HepG2 (cell line): ENCODE data around the gene STK11. TPM values are rescaled to one million over a fixed set of nuclear protein-coding genes. Genes with fewer than 3 reads are reported as not detected.

Experiments
- HNF4A ChIP-seq: sonication (generic); formaldehyde crosslinking; IDR thresholded peaks from 2 replicates; pipeline ENCODE4 v1.4.0; 2020; ENCODE audit warnings: missing genetic modification reagents
- JDP2 ChIP-seq: sonication (generic); formaldehyde crosslinking; IDR thresholded peaks from 2 replicates; pipeline ENCODE4 v1.8.1; 2022; ENCODE audit warnings: missing genetic modification reagents, borderline replicate concordance
- PAWR ChIP-seq: sonication (generic); formaldehyde crosslinking; IDR thresholded peaks from 2 replicates; pipeline ENCODE4 v1.4.0; 2020; ENCODE audit warnings: missing genetic modification reagents, mild to moderate bottlenecking, borderline replicate concordance
- RFX3 ChIP-seq: IDR thresholded peaks from 2 replicates; pipeline ENCODE4 v1.6.1; 2016; ENCODE audit warnings: missing biosample characterization, missing genetic modification reagents
- SMAD9 ChIP-seq: sonication (generic); formaldehyde crosslinking; IDR thresholded peaks from 2 replicates; pipeline ENCODE4 v1.5.1; 2020; ENCODE audit warnings: mild to moderate bottlenecking, missing genetic modification reagents
- SRF ChIP-seq: IDR thresholded peaks from 2 replicates; pipeline ENCODE4 v1.6.1; 2011; ENCODE audit warnings: mild to moderate bottlenecking, low read depth, low read length, moderate library complexity
- U2AF1 ChIP-seq: fragments of 200-400 bp; formaldehyde crosslinking; optimal IDR thresholded peaks from 2 replicates; pipeline ENCODE3; 2017; ENCODE audit warnings: mild to moderate bottlenecking, low read depth, low read length
- ZBTB37 ChIP-seq: sonication (generic); formaldehyde crosslinking; IDR thresholded peaks from 2 replicates; pipeline ENCODE4 v1.4.0; 2020; ENCODE audit warnings: mild to moderate bottlenecking, missing genetic modification reagents
- ZMYM3 ChIP-seq: sonication (generic); formaldehyde crosslinking; IDR thresholded peaks from 2 replicates; pipeline ENCODE4 v1.5.1; 2020; ENCODE audit warnings: mild to moderate bottlenecking, missing genetic modification reagents
- ZMYM4 ChIP-seq: sonication (generic); formaldehyde crosslinking; IDR thresholded peaks from 2 replicates; pipeline ENCODE4 v1.8.1; 2023; ENCODE audit warnings: mild to moderate bottlenecking, missing genetic modification reagents
- ZNF101 ChIP-seq: sonication (generic); formaldehyde crosslinking; IDR thresholded peaks from 2 replicates; pipeline ENCODE4 v1.4.0; 2020; ENCODE audit warnings: mild to moderate bottlenecking, low read depth, missing genetic modification reagents, borderline replicate concordance
- ZNF160 ChIP-seq: sonication (generic); formaldehyde crosslinking; IDR thresholded peaks from 2 replicates; pipeline ENCODE4 v1.8.0; 2022; ENCODE audit warnings: mild to moderate bottlenecking, inconsistent platforms, missing genetic modification reagents
- ZSCAN25 ChIP-seq: sonication (generic); formaldehyde crosslinking; IDR thresholded peaks from 2 replicates; pipeline ENCODE4 v1.8.0; 2022; ENCODE audit warnings: mild to moderate bottlenecking, missing genetic modification reagents
- polyA plus RNA-seq, 8 experiments: library from polyadenylated mRNA; depleted of rRNA in 3 of 8; stranded (reverse) in 7 of 8; unstranded in 1 of 8; fragments of >200 nt; fragmentation: Illumina TruSeq in 4 of 8; extraction: Trizol in 4 of 8; gene quantifications; 2 replicates each; pipeline versions ENCODE4 v1.2.1 to v1.2.3, GENCODE V29; 2011 to 2016; ENCODE audit warnings: low read depth in 4 of 8, missing spikeins in 1 of 8, mixed read lengths in 1 of 8; ENCODE audit not compliant: insufficient read depth in 1 of 8
- total RNA-seq, 5 experiments: library from RNA; depleted of rRNA; stranded (reverse); fragments of >200 nt; fragmentation: Illumina TruSeq; extraction: Trizol; gene quantifications; 2 replicates each; pipeline ENCODE4 v1.2.3, GENCODE V29; 2016; ENCODE audit warnings: low read depth in 1 of 5
- TF ChIP-seq, protein P1 (sequence below): sonication (generic); formaldehyde crosslinking; conservative IDR thresholded peaks from 2 replicates; pipeline ENCODE4 v1.4.0; 2020; ENCODE audit warnings: mild to moderate bottlenecking, missing genetic modification reagents, moderate library complexity
- TF ChIP-seq, protein P2 (sequence below): sonication (generic); formaldehyde crosslinking; IDR thresholded peaks from 2 replicates; pipeline ENCODE4 v1.9.0; 2021; ENCODE audit warnings: missing genetic modification reagents, borderline replicate concordance

Gene STK11
- total and polyA plus RNA-seq, 2 of the 13 experiments (the other 11 are each of a cell fraction or from before 2014, with no cell fraction given): 27.5 to 43.6 TPM

DNA sequence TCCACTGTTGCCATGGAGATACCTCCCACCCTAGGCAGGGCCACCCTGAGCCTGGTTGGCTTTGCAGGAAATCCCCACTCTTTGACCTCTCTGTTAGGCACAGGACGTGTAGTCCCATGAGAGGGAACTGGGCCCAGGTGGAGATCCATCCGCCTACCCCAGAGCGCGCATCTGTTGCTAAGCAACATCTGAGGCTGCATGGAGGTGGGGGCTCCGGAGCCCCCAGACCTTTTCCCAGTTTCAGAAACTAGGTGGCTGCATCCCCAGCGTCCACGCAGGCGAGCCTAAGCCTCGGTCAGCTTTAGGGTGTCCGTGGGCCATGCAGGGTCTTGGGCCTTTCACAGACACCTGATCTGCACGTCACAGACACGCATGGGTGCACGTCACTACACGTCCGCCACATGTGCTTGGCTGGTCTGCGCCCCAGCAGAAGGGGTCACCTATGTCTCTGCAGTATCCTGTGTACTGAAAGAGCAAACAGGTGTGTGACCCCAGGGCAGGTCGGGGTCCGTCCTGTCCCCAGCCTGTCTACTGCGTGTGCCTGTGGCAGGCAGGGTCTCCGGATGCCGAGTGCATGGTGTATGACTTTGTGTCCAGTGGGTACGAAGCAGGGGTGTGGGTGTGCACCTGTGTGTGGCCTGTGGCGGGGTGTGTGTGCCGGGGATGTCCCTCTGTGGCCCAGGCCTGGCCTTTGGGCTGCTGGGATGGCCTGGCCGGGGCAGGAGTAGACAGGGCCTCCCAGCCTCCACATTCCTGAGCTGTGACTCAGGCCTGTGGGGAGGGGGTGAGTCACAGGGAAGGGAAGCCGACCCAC lies 59.4 kb downstream of the STK11 start (continued):
- TF ChIP-seq, protein P1, sequence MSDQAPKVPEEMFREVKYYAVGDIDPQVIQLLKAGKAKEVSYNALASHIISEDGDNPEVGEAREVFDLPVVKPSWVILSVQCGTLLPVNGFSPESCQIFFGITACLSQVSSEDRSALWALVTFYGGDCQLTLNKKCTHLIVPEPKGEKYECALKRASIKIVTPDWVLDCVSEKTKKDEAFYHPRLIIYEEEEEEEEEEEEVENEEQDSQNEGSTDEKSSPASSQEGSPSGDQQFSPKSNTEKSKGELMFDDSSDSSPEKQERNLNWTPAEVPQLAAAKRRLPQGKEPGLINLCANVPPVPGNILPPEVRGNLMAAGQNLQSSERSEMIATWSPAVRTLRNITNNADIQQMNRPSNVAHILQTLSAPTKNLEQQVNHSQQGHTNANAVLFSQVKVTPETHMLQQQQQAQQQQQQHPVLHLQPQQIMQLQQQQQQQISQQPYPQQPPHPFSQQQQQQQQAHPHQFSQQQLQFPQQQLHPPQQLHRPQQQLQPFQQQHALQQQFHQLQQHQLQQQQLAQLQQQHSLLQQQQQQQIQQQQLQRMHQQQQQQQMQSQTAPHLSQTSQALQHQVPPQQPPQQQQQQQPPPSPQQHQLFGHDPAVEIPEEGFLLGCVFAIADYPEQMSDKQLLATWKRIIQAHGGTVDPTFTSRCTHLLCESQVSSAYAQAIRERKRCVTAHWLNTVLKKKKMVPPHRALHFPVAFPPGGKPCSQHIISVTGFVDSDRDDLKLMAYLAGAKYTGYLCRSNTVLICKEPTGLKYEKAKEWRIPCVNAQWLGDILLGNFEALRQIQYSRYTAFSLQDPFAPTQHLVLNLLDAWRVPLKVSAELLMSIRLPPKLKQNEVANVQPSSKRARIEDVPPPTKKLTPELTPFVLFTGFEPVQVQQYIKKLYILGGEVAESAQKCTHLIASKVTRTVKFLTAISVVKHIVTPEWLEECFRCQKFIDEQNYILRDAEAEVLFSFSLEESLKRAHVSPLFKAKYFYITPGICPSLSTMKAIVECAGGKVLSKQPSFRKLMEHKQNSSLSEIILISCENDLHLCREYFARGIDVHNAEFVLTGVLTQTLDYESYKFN (CRISPR knock-in tag): peak; percentile 77
- TF ChIP-seq ZBTB37 (no peak), ZNF160 (CRISPR knock-in tag) (peak; percentile 32; the same call in 1 of the 2 replicates), SRF (no peak), JDP2 (CRISPR knock-in tag) (no peak), SMAD9 (CRISPR knock-in tag) (no peak), U2AF1 (no peak), ZMYM3 (CRISPR knock-in tag) (peak; percentile 65; the same call in 1 of the 2 replicates), RFX3 (0 out of 2 replicates have a peak, but pooled peaks have one; percentile 9), ZSCAN25 (CRISPR knock-in tag) (peak; percentile 83), ZMYM4 (peak; percentile 43; the same call in 1 of the 2 replicates), ZNF101 (CRISPR knock-in tag) (no peak), PAWR (CRISPR knock-in tag) (no peak), HNF4A (CRISPR knock-in tag) (peak; percentile 73; the same call in 1 of the 2 replicates)
- TF ChIP-seq, protein P2, sequence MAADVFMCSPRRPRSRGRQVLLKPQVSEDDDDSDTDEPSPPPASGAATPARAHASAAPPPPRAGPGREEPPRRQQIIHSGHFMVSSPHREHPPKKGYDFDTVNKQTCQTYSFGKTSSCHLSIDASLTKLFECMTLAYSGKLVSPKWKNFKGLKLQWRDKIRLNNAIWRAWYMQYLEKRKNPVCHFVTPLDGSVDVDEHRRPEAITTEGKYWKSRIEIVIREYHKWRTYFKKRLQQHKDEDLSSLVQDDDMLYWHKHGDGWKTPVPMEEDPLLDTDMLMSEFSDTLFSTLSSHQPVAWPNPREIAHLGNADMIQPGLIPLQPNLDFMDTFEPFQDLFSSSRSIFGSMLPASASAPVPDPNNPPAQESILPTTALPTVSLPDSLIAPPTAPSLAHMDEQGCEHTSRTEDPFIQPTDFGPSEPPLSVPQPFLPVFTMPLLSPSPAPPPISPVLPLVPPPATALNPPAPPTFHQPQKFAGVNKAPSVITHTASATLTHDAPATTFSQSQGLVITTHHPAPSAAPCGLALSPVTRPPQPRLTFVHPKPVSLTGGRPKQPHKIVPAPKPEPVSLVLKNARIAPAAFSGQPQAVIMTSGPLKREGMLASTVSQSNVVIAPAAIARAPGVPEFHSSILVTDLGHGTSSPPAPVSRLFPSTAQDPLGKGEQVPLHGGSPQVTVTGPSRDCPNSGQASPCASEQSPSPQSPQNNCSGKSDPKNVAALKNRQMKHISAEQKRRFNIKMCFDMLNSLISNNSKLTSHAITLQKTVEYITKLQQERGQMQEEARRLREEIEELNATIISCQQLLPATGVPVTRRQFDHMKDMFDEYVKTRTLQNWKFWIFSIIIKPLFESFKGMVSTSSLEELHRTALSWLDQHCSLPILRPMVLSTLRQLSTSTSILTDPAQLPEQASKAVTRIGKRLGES (CRISPR knock-in tag): no peak
